DMS153 (cell line): ENCODE results near the gene RHBDF2.

Experiments
- DNase-seq: peaks from one replicate; lab custom pipeline; 2025; lab: John Stamatoyannopoulos, UW

RHBDF2 gene

GRCh38 chr17:76501827-76502307, 644 bp upstream of the RHBDF2 start:
- no peak for DNase-seq

DNA sequence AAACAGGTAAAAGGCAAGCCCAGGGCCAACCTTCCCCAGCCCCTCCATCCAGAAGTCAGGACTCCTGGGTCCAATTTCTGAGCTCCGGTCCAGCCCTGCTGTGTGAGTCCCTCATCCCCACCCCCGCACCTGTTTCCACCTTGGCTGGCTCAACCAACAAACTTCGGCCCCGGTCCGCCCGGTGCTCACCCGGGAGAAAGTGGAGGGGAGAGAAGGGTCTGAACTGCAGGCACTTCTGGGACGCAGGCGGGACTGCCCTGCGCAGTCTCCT, 541 bp downstream of the RHBDF2 start:
- DNase-seq = no peak

DNA sequence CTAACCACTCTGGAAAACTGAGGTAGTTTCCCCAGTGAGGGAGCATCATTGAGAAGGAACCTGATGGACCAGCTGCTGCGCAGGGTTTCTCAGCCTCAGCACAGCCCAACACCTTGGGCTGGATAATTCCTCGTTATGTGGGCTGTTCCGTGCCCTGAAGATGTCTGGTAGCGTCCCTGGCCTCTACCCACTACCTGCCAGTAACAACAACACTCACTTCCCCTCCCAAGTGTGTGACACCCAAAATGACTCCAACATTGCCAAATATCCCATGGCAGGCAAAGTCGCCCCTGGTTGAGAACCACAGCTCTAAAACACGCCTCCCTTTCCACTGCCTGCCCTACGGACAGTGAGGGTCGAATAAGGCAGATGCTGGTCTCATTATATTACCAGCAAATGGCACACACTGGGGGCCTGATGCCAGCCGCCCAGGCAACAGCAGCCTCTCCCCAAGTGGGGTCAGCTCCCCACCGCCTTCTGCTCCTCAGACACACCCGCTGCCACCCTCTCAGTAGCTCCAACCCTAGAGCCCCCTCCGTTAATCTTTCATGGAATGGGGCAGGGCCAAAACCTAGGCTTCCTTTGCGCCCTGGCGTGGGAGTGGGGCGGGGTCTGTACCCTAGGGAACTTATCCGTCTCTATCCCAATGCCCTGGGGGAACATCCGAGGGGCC, 1.0 kb downstream of the RHBDF2 start:
- DNase-seq = no peak

- no peak for DNase-seq
Measured at GRCh38 chr17:76499267-76499667, 2.0 kb downstream of the RHBDF2 start.

- DNase-seq = no peak
Measured at GRCh38 chr17:76498876-76499251, 2.4 kb downstream of the RHBDF2 start.

DNA sequence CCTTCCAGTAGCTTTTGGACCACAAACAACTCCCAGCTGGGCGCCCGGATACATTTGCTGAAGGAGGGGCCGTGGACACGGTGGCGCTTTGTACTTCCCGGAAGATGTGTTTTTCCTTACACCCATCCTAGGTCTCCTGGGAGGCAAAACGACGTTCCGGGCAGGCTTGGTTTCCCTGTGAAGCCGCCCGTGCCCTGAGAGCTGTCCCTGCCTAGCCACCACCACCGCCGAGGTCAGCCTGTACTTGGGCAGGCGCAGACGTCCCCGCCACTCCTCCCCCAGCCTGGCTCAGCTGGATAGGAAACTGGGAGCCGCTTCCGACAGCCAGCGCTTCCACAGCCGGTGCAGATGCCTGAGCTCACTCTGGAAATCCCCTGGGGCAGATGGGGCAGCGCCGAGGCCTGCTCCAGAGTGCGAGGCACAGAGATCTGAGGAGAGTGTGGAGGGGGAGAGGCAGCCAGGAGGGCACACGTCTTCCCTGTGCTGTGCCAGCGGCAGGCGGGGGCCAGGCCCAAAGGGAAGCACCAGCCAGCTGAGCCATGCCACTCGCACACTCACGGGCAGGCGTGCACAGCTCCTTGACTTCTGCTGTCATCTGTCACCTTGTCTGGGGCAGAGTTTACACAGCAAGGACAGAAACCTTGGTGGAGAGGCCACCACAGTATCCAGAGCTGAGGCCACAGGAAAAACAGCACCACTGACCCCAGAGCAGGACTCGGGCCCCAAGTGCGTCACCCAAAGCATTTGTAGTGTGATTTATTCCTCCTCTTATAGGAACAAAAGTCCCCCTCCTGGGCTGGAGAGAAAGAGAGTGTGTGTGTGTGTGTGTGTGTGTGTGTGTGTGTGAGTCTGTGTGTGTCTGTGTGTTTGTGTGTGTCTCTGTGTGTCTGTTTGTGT, 3.0 kb downstream of the RHBDF2 start:
- DNase-seq = peak; percentile 56

GRCh38 chr17:76497699-76497978, 3.6 kb downstream of the RHBDF2 start:
- DNase-seq = no peak

GRCh38 chr17:76496464-76496863, 4.8 kb downstream of the RHBDF2 start:
- DNase-seq = no peak

GRCh38 chr17:76495663-76496400, 5.4 kb downstream of the RHBDF2 start:
- no peak for DNase-seq

- DNase-seq = no peak
Measured at GRCh38 chr17:76493505-76494167, 7.6 kb downstream of the RHBDF2 start.

DNA sequence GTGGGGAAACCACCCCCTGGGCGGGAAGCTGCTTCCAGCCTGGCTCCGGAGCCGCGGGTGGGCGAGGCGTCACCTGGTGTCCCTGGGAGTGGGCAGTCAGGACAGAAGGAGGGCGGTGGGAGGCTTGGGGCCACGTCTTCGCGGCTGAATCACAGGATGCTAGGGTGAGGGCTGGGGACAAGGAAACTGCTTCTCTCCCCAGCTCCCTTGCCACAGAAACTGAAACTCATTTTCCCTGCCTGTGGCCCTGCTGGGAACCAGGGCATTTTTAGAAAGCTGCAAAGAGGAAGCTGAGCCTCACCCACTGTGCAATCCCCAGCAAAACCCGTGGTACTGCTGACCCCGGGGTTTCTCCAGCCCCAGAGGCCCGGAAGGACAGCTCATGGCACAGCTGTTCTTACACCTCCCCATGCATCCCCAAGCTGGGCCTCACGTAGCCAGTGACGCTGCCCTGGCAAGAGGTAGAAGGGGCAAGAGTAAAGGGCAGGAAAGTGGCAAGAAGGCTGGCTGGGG, 8.2 kb downstream of the RHBDF2 start:
- DNase-seq = no peak

GRCh38 chr17:76492123-76492988, 8.9 kb downstream of the RHBDF2 start:
- DNase-seq = no peak

DNA sequence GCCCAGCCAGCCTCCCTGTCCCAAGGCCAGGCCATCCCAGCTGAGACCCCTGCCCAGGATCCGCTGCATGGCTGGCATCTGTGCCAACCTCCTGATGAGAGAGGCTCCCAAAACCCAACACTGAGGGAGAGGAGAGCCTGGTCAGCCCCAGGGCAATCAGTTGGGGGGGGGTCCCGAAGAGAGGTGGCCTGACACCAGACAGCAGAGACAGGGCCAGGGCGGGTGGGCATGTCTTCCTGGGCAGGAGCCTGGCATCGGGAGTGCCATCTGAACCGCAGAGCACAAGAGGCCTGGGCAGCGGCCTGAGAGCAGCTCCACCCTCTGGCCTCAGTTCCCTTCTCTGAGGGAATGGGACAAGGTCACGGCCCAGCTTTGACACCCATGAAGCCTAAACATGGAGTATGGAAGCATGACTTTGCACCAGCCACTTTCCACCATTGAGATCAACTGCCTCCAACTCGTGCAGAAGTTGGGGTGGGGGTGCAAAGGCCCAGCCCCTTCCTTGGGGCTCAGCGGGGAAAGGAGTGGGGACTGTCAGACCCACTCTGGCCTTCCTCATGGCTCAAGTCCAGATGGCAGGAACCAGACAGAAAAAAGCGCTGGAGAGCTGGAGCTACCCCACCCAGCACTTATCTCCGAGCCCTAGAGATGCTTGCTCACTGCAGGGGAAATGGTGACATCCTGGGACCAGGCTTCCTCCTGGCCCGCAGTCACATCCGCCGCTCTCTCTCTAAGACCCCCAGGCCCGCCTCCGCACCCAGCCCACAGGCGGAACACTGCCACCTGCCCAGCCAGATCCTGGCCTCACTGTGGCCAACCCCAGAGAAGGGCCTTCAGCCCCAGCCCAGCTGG, 9.7 kb downstream of the RHBDF2 start:
- no peak for DNase-seq

DNA sequence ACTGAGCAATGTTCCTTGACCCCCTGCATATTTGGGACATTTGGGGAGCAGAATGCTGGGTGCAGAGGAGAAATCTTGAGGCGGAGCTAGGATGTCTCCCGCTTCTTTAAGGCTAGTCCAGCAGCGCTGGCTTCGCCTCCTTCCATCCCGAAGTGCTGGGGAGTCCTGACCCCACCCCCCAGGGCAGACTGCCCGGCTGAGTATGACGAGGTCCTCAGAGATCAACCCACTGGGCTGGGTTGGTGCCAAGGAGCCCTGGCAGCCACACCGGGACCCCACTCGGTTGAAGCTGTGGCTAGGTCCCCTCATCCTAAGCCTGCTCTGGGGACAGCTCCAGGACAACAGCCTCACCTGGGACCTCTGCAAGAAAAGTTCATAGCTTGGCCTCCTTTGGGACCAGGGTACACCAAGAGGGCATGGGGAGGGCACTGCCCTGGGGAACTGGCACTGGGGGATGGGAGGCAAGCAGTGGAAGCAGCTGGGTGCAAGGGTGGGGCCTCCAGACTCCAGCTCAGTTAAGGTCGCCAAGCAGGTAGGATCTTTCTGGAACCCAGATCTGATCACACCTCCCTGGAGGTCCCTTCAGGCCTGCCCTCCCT, 11.0 kb downstream of the RHBDF2 start:
- no peak for DNase-seq

- no peak for DNase-seq
Measured at GRCh38 chr17:76487451-76488192, 13.6 kb downstream of the RHBDF2 start.

DNA sequence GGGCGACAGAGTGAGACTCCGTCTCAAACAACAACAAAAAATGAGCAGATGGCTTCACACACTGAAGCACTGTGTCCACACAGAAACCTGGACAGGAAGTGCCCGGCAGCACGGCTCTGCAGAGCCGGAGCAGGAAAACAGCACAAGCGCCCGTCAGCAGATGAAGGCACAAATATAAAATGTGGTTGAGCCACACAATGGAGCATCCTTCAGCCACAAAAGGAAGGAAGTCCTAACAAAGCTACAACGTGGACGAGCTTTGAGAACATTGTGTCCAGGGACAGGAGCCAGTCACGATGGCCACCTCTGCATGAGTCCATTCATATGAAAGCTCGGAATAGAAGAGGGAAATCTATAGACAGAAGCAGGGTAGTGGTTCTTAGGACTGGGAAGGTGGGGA, 15.7 kb downstream of the RHBDF2 start:
- DNase-seq = peak; percentile 88

GRCh38 chr17:76484228-76484725, 16.9 kb downstream of the RHBDF2 start:
- DNase-seq = no peak

- DNase-seq = no peak
Measured at GRCh38 chr17:76481071-76481655, 20.1 kb downstream of the RHBDF2 start.

DNA sequence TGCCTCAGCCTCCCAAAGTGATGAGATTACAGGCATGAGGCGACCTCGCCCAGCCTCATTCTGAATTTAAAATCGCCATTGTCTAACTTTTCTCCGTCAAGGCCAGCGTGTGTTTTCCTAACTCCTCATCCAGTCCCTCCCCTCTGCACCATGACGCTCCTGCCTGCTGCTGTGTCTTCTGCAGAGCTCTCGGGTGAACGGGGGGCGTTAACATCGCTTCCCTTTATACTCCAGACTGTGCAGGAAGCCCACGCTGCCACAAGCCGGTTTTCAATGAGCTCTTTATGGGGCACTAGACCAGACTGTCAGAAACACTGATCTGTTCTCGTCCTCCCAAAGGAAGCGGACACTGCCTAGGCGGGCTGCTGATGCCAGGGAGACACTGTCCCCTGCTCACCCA, 20.6 kb downstream of the RHBDF2 start:
- DNase-seq = no peak
